Measurements from ENCODE around the gene ASPG. TPM values are rescaled to one million over a fixed set of nuclear protein-coding genes. Genes with fewer than 3 reads are reported as not detected.
"Not testable (repeated sequence)": the region's sequence is repeated elsewhere in the genome, so short reads cannot be mapped to it uniquely, and the experiment has no call there.

Gene ASPG
- total RNA-seq, 2 donors from 2014 or later: 1.3 to 3.2 TPM

- intact Hi-C loops (cut with DNase I): no loop called here
- DNase-seq (ENCODE audit: low spot score): peak; percentile 48
Observed at GRCh38 chr14:104148433-104149277, 63.2 kb downstream of the ASPG start.

DNA sequence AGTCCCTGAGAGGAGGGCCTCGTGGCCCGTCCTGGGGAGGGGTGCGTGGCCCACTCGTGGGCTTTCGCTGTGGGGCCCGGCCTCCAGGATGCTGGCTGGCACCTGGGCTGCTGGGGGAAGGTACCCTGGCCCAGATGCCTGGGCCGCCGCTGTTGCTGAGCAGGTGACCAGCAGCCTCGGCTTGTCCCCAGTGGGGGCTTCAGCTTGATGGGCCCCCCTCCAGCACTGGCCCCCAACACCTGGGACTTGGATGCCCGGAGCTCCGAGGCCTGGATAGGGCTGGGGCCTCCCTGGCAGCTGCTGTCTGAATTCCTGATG lies 63.7 kb downstream of the ASPG start:
- DNase-seq (ENCODE audit: low spot score): no peak
- intact Hi-C loops (cut with DNase I): no loop called here

GRCh38 chr14:104149617-104150135 lies 64.2 kb downstream of the ASPG start:
- no peak for DNase-seq (ENCODE audit: low spot score)
- intact Hi-C loops (cut with DNase I): no loop called here

GRCh38 chr14:104150136-104151025 lies 64.9 kb downstream of the ASPG start:
- no peak for DNase-seq (ENCODE audit: low spot score)
- intact Hi-C loops (cut with DNase I): no loop called here

GRCh38 chr14:104151026-104151381 lies 65.5 kb downstream of the ASPG start:
- no peak for DNase-seq (ENCODE audit: low spot score)
- intact Hi-C loops (cut with DNase I): no loop called here

- DNase-seq (ENCODE audit: low spot score): no peak
- intact Hi-C loops (cut with DNase I): no loop called here
Observed at GRCh38 chr14:104151566-104152245, 66.2 kb downstream of the ASPG start.

DNA sequence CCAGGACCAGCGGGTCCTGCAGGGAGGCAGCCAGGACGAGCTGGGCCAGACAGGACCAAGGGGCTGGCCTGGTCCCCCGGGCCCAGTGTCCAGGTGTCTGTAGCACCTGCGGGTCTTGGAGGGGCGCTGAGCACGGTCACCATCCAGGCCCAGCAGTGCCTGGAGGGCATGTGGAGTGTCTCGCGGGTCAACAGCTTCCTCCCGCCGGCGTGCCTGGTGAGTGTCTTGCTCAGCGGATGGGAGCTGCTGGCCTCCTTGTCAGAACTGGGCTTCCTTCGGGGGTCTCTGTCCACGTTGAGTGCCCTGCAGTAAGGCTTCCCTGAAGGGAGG lies 66.7 kb downstream of the ASPG start:
- intact Hi-C loops (cut with DNase I): no loop called here
- DNase-seq (ENCODE audit: low spot score): no peak

- no peak for DNase-seq (ENCODE audit: low spot score)
- intact Hi-C loops (cut with DNase I): no loop called here
Observed at GRCh38 chr14:104152686-104153393, 67.3 kb downstream of the ASPG start.

DNA sequence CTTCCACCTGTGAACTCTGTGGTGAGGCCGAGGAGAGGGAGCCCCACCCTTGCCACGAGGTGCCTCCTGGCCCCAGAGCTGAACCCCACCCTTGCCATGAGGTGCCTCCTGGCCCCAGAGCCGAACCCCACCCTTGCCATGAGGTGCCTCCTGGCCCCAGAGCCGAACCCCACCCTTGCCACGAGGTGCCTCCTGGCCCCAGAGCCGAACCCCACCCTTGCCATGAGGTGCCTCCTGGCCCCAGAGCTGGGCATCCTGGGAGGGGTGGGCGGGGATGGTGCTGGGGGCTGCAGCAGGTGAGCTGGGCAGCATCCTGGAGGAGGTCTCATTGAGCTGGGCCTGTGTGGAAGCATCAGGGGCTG lies 67.9 kb downstream of the ASPG start:
- DNase-seq (ENCODE audit: low spot score); intact Hi-C loops (cut with DNase I): not testable (repeated sequence)

- DNase-seq (ENCODE audit: low spot score): no peak
- intact Hi-C loops (cut with DNase I): no loop called here
Observed at GRCh38 chr14:104154246-104154645, 68.7 kb downstream of the ASPG start.

DNA sequence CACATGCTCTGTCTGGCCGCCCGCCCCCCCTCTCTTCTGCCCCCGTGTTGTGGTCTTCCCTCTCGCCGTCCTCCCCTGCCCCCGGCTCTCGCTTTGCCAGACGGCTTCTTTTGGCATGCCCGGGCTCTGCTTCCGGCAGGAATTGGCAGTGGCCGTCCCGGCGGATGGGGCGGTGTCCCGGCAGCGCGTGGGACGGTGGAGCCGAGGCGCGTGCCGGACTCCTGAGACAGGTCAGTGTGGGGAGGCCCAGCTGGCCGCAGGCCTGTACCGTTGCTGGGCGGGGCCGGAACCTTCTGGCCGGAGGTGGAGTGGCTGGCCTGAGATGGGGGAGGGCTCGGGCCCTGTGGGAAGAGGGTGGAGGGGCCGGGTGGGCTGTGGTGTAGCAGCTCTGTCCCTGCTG lies 70.0 kb downstream of the ASPG start:
- intact Hi-C loops (cut with DNase I): no loop called here
- no peak for DNase-seq (ENCODE audit: low spot score)

DNA sequence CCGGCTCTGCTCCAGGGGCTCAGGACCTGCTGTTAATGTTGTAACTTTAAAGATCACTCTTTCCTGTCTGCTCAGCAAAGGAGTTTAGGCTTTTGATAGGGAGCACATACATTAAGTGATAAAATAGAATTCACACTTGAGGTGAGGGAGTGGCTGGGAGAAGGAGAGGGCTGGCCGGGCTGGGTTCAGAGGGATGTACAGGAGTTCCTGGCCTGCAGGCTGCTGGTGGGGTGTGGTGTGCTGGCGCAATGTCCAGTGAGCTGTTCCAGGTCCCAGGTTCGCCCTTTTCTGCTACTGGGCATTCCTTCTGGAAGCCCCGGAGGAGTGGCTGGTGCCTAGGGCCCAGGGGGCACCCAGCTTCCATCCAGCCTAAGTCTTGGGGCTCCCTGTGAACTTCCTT lies 70.6 kb downstream of the ASPG start:
- no peak for DNase-seq (ENCODE audit: low spot score)
- intact Hi-C loops (cut with DNase I): no loop called here

DNA sequence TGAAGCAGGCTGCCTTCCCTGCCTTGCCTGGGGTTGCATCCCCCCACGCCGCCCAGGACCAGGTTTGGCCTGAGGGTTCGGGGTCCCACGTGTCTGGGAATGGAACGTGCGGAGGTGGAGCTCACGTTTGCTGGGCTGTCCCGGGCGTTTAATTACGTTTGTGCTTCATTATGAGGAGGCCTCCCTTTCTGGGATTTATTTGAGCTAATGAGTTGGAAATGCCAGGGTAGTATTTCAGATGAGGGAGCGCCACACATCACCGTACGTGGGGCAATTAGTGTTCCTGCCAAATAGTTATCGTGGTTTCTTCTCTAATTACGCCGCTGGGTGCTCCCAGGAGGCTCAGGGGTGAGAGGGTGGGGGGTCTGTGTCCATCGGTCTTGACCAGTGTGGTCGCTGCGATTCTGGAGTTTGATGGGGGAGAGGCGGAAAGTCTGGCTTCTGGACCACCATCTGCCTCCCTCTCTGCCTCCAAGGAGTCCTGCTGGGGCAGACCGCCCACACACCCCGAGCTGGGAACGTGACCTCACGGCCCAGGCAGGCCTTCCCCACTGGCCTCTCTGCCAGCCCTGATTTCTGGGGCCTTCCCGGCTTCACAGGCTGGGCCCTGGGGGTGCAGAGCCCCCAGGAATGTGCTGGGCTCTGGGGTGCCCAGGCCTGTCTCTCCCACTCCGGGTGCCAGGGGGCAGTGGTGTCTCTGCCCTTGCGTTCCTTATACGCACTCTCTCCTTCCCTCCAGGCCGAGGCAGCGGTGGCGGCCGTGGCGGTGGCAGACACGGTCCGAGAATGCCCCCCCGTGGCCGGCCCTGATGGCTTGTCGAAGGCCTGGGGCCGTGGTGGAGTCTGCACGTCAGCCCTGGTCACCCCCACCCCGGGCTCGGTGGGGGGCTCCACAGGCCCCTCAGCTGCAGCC lies 71.8 kb downstream of the ASPG start:
- no peak for DNase-seq (ENCODE audit: low spot score)
- intact Hi-C loops (cut with DNase I): no loop called here

GRCh38 chr14:104158827-104159798 lies 73.6 kb downstream of the ASPG start:
- no peak for DNase-seq (ENCODE audit: low spot score)
- intact Hi-C loops (cut with DNase I): no loop called here

GRCh38 chr14:104159990-104160389 lies 74.5 kb downstream of the ASPG start:
- intact Hi-C loops (cut with DNase I): no loop called here
- no peak for DNase-seq (ENCODE audit: low spot score)

DNA sequence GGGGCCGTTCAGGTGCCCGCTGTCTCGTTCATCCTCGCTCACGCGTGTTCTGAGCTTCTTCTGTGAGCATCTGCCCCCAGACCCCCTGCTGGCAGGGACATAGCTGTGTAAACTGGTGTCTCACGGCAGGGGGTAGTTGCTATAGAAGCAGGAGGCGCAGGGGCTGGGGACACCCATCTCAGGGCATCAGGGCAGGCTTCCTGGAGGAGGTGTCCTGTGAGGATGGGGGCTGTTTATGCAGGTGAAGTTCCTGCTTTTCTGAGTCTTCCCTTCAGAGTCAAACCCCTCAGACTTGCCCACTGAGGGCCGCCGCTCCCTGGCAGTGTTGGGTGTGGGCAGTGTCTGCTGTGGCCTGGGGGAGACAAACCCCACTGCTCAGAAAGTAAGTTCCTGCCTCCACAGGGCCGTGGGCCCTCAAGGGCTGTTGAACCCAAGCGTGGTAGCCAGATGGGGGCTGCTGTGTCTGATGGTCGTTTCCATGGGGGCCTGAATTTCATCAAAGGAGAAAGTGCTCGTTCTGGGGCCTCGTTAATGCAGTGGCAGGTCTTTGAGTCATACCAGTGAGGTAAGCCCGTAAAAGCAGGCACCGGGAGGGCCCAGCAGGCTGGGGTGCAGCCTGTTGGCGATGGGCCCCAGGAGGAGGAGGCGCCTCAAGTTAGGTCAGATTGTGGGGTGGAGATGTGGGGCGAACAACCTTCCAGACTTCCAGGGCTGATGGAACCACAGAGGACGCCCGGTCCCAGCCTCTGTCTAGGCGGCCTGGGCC lies 76.3 kb downstream of the ASPG start:
- intact Hi-C loops (cut with DNase I): no loop called here
- no peak for DNase-seq (ENCODE audit: low spot score)

DNA sequence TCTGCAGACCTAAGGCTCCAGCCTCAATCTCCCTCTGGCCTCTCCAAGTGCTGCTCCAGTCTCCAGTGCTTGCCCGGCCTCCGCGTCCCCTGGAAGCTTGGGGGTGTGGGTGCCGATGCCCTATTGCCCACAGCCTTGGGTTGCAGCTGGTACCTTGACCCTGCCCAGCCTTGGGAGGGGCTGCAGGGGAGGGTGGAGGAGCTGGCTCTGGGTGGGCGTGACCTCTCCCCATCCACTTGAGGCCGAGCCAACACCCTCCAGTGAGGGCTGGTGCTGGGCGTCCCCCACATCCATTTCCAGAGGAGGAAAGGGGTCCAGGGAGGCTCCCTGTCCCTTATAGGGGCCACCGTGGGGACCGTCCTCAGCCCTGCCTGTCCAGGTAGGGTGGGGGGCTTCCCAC lies 77.0 kb downstream of the ASPG start:
- intact Hi-C loops (cut with DNase I): no loop called here
- DNase-seq (ENCODE audit: low spot score): no peak
